ENCODE results near the gene LYRM7. TPM values are rescaled to one million over a fixed set of nuclear protein-coding genes. Genes with fewer than 3 reads are reported as not detected.
"Not testable (repeated sequence)": the region's sequence is repeated elsewhere in the genome, so short reads cannot be mapped to it uniquely, and the experiment has no call there.

The LYRM7 gene
- total RNA-seq, 1 donor from 2014 or later = 11.9 TPM

GRCh38 chr5:131245948-131246347 lies 75.2 kb downstream of the LYRM7 start:
- H3K27ac Mint-ChIP-seq = no peak overlapping the region
- peaks cover 31% of the 10 kb centered on the region for H3K4me1 Mint-ChIP-seq
- intact Hi-C loops (cut with micrococcal nuclease) = no loop called here
- DNase-seq (no peak), ATAC-seq (ENCODE audit: low read depth) (no peak)
- H3K36me3 Mint-ChIP-seq (ENCODE audit: low read depth) = peaks cover 28% of the 10 kb centered on the region
- no peaks in the 10 kb centered on the region for H3K27me3 Mint-ChIP-seq
- no peak for TF ChIP-seq CTCF (IDR thresholded peaks at IDR 0.05)
- H3K4me3 Mint-ChIP-seq = no peak overlapping the region
- ChIA-PET POLR2A (no interaction called here), CTCF (no interaction called here)
- H3K9me3 Mint-ChIP-seq = no peaks in the 10 kb centered on the region

GRCh38 chr5:131246504-131246903 lies 75.8 kb downstream of the LYRM7 start:
- no peak for DNase-seq
- Mint-ChIP-seq H3K4me3 (no peak overlapping the region), H3K36me3 (ENCODE audit: low read depth) (peaks cover 27% of the 10 kb centered on the region), H3K9me3 (no peaks in the 10 kb centered on the region), H3K27ac (no peak overlapping the region), H3K4me1 (peaks cover 36% of the 10 kb centered on the region), H3K27me3 (no peaks in the 10 kb centered on the region)
- no peak for TF ChIP-seq CTCF (IDR thresholded peaks at IDR 0.05)
- POLR2A ChIA-PET = no interaction called here
- ATAC-seq (ENCODE audit: low read depth) = no peak
- CTCF ChIA-PET = no interaction called here
- intact Hi-C loops (cut with micrococcal nuclease) = no loop called here

GRCh38 chr5:131250751-131251475 lies 80.2 kb downstream of the LYRM7 start:
- intact Hi-C loops (cut with micrococcal nuclease) = loop anchor here (1.0 to 10.0 kb wide), 2 partner anchors 21 to 384 kb away; partner anchors contain the start of gene RAPGEF6
- DNase-seq = no peak
- Mint-ChIP-seq H3K36me3 (ENCODE audit: low read depth) (peaks cover 6% of the 10 kb centered on the region), H3K4me1 (peaks cover 65% of the 10 kb centered on the region), H3K9me3 (no peaks in the 10 kb centered on the region), H3K27ac (peak overlapping the region; percentile 88), H3K27me3 (no peaks in the 10 kb centered on the region), H3K4me3 (peak overlapping the region; percentile 67)
- no peak for ATAC-seq (ENCODE audit: low read depth)
- ChIA-PET POLR2A (interaction anchor here (0.5 to 6.3 kb wide), 6 partner anchors 13 to 397 kb away, joined by 3 to 158 read pairs (median 4); partner anchors contain the start of gene CDC42SE2), CTCF (interaction anchor here (1.5 to 3.5 kb wide), 3 partner anchors 14 to 131 kb away, joined by 3 to 28 read pairs (median 8); partner anchors contain the start of gene CDC42SE2)
- TF ChIP-seq CTCF (IDR thresholded peaks at IDR 0.05) = no peak

- intact Hi-C loops (cut with micrococcal nuclease) = loop anchor here (1.0 to 10.0 kb wide), 6 partner anchors 11 to 382 kb away; partner anchors contain the start of genes LYRM7 and RAPGEF6
- H3K4me3 Mint-ChIP-seq = peak overlapping the region; percentile 84
- H3K9me3 Mint-ChIP-seq = no peaks in the 10 kb centered on the region
- peak; percentile 86 for ATAC-seq (ENCODE audit: low read depth)
- H3K27me3 Mint-ChIP-seq = no peaks in the 10 kb centered on the region
- peaks cover 81% of the 10 kb centered on the region for H3K4me1 Mint-ChIP-seq
- TF ChIP-seq CTCF (IDR thresholded peaks at IDR 0.05) = no peak
- DNase-seq = peak; percentile 52
- CTCF ChIA-PET = interaction anchor here (0.6 to 3.5 kb wide), 6 partner anchors 12 to 135 kb away, joined by 3 to 28 read pairs (median 4); partner anchors contain the start of gene CDC42SE2
- peaks cover 9% of the 10 kb centered on the region for H3K36me3 Mint-ChIP-seq (ENCODE audit: low read depth)
- H3K27ac Mint-ChIP-seq = peak overlapping the region; percentile 94
- POLR2A ChIA-PET = interaction anchor here (0.6 to 6.3 kb wide), 21 partner anchors 11 to 144 kb away, joined by 3 to 158 read pairs (median 5); partner anchors contain the start of genes CDC42SE2 and HINT1
Measured at GRCh38 chr5:131252824-131253171, 82.1 kb downstream of the LYRM7 start.

GRCh38 chr5:131254025-131254424 lies 83.3 kb downstream of the LYRM7 start:
- ATAC-seq (ENCODE audit: low read depth); H3K9me3 Mint-ChIP-seq; H3K27me3 Mint-ChIP-seq; DNase-seq: not testable (repeated sequence)
- CTCF ChIA-PET = interaction anchor here (0.7 kb wide), 1 partner anchor 128 kb away, joined by 3 read pairs; no protein-coding TSS in a partner anchor
- peak overlapping the region; percentile 19 for H3K4me3 Mint-ChIP-seq
- intact Hi-C loops (cut with micrococcal nuclease) = loop anchor here (10.0 kb wide), 1 partner anchor 381 kb away; the partner anchor contains the start of gene RAPGEF6
- H3K4me1 Mint-ChIP-seq = peaks cover 86% of the 10 kb centered on the region
- peak overlapping the region; percentile 30 for H3K27ac Mint-ChIP-seq
- POLR2A ChIA-PET = interaction anchor here (0.6 to 6.3 kb wide), 7 partner anchors 10 to 1235 kb away, joined by 3 to 158 read pairs (median 8); partner anchors contain the start of gene CDC42SE2
- H3K36me3 Mint-ChIP-seq (ENCODE audit: low read depth) = peaks cover 13% of the 10 kb centered on the region
